ENCODE measurements around the gene BAG3.
A peak's percentile ranks its signal among the peaks of the same experiment; 100 is the strongest.

The BAG3 gene

DNA sequence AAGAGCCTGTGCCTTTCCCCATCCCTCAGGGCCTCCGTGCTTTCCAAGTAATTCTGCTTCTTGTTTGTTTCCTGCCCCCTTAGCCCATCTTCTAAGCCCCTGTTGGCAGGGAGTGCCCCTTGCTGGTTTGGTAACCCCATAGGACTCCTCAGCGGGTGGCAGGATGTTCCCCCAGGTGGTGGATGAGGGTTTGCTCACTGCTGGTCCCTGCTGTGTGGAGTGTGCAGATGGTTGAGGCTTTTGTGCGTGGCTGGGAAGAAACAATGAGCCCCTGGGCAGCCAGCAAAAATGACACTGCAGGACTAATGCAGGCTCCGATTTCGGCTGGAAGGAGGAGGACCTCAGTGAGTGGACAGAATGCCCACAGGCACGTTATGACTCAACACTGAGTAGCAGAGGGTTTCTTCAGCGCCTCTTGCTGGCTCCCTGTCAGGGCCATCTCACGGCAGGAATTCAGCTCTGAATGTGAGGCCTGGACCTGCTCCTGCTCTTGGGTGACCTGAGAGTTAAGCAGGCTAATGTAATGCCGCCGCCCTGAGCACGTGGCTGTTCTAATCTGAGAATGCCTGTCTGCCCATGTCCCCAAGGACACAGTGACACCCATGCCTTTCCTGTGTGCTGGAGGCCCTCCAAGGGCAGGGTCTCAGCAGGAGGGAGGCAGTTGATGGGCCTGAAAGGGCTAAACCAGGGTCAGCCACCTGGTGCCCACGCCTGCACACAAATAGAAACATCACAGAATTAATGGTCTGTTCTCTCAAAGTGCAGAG, 16.6 kb downstream of the BAG3 start:
- DNase-seq (ENCODE audit: low spot score), result peak; percentile 28

DNA sequence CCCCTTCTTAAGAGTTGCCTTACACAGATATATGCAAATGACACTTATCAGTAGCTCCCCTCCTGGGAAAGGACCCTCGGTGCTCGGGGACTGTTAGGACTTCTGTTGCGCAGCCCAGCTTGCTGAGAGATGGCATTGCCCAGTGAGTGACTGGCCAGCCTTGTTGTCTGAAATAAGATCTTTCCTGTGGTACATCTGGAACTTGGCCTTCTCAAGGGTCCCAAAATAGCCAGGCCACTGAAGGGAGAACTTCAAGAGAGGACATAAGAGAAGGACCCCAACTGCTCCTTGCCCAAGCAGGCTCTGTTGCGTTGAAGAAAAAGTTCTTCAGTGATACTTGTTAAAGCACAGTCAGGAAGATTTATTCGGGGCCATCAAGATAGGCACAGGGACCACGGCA, 17.3 kb downstream of the BAG3 start:
- DNase-seq (ENCODE audit: low spot score), result no peak

DNA sequence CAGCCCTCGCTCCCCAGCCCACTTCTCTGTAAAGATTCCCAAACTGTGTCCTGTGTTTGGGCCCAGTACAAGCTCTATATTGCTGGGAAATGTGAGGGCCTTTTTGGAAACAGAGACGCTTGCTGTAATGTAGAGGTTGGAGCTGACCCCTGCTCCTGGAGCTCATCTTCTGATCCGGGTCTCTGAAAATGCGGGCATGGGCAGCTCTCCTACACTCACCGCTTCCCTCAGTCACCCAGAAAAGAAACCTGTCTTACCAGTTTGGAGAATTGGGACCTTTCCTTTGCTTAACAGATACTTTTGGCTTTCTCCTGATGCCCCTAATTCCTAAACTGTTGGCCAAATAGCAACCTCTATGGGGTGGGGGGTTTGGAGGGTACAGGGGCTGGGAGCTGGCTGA, 18.2 kb downstream of the BAG3 start:
- no peak for DNase-seq (ENCODE audit: low spot score)

DNA sequence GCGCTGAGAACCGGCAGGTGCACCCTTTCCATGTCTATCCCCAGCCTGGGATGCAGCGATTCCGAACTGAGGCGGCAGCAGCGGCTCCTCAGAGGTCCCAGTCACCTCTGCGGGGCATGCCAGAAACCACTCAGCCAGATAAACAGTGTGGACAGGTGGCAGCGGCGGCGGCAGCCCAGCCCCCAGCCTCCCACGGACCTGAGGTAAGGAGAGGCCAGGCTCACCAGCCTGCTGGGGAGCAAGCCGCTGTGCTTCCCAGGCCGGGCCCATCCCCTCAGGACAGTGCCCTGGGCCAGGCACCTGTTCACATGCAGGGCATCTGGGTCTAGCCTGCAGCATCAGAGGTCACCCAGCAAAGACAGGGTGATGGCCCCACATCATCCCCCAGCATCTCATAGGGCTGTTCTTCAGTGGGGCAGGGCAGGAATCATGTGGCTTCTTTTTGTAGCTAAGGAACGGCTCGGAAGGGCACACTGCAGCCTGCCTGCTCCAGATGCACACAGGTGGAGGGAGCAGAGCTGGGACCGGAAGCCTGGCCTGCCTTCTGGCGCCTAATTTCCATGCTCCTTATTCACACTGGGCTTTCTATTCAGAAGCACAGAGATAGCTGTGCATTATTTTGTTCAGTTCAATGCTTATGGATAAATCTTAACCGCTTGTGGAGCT, 18.9 kb downstream of the BAG3 start:
- DNase-seq (ENCODE audit: low spot score), result peak; percentile 83

DNA sequence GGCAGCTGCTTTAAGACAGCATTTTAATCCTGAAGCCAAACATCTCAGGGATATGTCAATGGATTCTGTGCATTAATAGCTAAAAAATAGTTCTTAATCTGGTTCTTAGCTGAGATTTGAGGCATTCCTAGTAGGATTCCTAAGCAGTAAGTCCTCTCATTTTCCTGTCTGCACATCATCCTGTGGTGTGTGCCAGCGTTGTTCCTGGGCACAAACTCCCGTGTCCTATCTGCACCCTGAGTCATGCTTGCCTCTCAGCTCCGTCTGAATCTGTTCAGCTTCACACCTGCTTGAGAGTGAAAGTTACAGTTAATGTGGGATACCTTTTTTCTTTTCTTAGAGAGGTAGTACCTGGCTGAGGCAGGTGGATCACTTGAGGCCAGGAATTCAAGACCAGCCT, 19.5 kb downstream of the BAG3 start:
- no peak for DNase-seq (ENCODE audit: low spot score)

DNA sequence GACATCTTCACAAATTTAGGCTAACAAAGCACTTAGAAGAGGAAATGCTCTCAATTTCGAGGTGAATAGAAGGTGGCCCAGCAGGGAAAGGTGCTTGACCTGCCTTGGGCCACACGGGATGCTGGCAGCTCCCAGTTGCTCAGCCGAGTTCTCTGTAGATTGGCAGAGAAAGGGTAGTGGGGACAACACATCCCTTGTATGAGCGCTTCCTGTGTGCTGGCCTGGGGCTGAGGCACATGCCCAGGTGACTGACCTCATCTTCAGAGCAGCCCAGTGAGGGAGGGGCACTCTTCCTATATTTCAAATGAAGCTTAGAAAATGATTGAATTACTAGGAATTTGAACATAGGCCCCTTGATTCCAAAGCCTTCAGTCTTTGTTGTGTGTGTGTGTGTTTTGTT, 20.2 kb downstream of the BAG3 start:
- no peak for DNase-seq (ENCODE audit: low spot score)

DNA sequence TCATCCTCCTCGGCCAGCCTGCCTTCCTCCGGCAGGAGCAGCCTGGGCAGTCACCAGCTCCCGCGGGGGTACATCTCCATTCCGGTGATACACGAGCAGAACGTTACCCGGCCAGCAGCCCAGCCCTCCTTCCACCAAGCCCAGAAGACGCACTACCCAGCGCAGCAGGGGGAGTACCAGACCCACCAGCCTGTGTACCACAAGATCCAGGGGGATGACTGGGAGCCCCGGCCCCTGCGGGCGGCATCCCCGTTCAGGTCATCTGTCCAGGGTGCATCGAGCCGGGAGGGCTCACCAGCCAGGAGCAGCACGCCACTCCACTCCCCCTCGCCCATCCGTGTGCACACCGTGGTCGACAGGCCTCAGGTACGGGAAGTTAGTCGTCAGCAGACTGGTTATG, 21.1 kb downstream of the BAG3 start:
- no peak for DNase-seq (ENCODE audit: low spot score)

DNA sequence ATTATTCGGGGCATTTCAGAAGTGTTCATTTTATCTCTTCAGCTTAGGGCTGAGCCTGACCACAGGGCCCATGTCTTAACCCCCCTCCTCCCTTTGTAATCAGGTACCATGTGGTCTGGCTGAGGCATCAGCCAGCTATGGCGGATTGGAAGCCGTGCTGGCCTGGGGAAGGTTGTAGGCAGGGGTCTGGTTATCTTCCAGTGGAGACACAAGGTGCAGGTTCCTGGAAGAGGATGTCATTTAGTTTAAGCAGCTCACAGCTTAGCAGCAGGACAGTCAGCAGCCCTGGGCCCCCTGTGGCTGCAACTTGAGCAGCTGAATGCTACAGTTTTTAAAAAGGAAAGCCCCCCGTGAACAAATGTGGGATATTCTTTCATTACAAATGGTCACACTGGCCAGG, 22.1 kb downstream of the BAG3 start:
- DNase-seq (ENCODE audit: low spot score), result no peak

DNA sequence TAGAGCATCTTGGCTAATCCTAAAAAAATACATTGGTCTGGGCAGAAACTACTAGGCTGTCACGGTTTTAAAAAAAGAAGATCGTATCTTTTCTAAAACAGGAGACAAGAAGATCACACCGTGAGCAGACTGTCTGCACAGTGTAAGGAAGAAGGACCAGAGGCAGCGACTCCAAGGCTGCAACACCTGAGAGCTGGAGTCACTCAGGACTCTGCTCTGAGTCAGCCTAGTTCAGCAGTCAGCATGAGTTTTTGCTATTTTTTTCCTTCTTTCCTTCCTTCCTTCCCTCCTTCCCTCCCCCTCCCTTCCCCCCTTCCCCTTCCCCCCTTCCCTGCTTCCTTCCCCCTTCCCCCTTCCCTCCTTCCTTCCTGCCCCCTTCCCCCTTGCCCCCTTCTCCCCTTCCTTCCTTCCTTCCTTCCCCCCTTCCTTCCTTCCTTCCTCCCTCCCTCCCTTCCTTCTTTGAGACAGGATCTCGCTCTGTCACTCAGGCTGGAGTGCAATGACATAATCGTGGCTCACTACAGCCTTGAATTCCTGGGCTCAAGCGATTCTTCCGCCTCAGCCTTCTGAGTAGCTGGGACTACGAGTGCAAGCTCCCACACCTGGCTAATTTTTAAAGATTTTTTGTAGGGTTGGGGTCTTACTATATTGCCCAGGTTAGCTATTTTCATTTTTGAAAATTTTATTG, 24.4 kb downstream of the BAG3 start:
- no peak for DNase-seq (ENCODE audit: low spot score)

DNA sequence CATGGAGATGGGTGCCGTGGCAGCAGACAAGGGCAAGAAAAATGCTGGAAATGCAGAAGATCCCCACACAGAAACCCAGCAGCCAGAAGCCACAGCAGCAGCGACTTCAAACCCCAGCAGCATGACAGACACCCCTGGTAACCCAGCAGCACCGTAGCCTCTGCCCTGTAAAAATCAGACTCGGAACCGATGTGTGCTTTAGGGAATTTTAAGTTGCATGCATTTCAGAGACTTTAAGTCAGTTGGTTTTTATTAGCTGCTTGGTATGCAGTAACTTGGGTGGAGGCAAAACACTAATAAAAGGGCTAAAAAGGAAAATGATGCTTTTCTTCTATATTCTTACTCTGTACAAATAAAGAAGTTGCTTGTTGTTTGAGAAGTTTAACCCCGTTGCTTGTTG, 25.9 kb downstream of the BAG3 start:
- no peak for DNase-seq (ENCODE audit: low spot score)

DNA sequence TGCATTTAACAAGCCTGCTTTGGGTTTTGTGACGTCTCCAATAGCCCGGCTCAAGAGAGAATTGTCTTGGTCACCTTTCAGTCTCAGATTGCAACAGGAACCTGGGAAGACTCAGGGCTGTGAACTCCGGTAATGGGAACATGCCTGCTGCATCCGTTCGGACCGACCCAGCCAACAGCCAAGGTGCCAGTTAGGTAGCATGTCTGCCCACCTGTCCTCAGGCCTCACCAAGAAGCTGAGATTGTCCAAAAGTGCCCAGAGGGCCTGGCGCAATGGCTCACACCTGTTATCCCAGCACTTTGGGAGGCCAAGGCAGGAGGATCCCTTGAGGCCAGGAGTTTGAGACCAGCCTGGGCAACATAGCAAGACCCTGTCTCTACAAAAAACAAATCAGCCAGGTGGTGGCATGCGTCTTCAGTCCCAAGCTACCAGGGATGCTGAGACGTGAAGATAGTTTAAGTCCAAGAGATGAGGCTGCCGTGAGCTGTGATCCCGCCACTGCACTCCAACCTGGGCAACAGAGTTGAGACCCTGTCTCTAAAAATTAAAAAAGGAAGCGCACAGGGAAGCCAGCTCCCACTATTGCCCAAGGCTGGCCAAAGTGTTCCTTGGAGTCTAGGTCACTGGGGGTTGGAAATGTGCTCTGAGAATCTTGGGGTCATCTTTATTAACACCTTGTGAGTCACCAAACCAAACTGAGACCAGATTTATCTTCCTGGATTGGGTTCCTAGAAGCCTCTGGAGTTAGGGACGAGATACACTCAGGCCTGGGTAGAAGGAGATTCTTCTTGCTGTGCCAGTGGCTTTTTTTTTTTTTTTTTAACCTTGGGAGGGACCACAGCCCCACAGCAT, 26.9 kb downstream of the BAG3 start:
- DNase-seq (ENCODE audit: low spot score), result no peak

DNA sequence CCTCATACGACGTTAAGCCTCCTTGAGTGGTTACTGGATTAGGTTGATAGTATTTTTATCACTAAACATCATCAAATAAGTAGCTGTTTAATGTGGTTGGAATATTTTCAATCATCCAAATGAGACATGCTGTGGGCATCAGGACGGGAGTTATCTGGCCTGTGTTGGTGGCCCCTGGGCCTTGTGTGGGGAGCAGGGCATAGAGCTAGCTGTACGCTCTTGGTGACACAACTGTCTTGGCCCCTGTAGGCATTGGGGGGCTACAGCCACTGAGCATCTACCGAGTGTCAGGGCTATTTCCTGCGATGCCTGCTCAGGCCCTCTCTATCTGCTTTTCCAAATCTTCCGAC, 28.3 kb downstream of the BAG3 start:
- DNase-seq (ENCODE audit: low spot score), result no peak

DNA sequence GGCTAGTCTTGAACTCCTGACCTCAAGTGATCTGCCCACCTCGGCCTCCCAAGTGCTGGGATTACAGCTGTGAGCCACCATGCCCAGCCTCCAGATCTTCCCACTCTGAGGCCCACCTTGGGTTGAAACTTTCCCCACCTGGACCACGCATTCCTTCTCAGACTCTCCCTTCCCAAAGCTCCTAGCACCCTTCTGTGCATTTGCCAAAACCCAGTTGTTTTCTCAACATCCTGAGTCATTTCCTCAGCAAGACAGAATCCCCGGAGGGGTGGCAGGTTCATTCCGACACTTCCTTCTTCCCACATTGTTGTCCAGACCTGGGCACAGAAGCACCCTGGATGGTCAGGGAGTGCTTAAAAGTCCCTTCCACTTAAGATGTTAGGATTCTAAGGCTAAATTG, 28.9 kb downstream of the BAG3 start:
- DNase-seq (ENCODE audit: low spot score), result no peak

DNA sequence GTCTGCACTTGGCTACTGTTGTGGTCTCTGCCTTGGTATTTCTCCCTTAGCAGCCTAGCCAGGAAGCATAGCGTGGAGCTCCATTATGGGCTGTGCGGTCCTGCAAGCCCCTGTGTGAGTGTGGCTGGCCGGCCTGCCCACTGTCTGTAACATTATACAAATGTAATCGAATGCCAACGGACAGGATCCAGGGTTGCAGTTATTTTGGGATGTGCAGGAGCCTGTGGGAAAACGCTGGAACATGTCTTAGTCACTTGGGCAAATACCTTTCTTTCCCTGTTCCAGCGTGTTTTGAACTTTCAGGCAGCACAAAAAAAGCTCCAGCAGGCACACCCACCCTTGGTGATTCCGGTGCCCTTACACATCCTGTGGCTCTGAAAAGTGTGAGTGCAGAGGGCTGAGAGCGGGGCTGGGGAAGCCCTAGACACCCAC, 29.5 kb downstream of the BAG3 start:
- DNase-seq (ENCODE audit: low spot score), result no peak

DNA sequence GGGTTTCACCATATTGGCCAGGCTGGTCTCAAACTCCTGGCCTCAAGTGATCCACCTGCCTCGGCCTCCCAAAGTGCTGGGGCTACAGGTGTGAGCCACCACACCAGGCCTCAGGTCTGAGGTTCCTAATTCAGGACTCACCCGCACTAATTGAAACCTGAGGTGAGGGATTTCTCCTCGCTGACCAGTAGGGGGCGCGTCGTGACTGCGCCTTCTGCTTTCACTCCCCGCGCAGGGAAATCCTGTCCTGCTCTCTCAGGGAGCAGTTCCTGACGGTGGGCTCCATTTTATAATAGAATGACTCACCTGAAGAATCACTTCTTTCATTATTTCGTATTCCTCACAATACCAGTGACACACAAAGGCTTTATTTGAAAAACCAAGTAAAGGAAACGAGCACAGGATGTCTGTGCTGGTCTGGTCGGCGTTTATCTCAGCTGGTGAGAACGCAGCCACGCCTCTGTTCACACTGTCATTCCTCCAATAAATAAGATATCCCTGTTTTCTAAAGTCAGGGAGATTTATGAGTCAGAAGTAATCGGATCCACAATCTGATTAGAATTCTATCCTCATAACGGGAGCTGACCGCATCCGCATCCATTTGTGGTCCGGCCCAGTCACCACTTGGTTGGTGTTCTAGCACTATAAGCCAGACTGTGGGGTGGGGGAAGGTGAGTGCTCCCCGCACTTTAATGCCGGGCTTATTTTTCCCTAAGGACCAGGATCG, 35.4 kb downstream of the BAG3 start:
- peak; percentile 84 for DNase-seq (ENCODE audit: low spot score)

DNA sequence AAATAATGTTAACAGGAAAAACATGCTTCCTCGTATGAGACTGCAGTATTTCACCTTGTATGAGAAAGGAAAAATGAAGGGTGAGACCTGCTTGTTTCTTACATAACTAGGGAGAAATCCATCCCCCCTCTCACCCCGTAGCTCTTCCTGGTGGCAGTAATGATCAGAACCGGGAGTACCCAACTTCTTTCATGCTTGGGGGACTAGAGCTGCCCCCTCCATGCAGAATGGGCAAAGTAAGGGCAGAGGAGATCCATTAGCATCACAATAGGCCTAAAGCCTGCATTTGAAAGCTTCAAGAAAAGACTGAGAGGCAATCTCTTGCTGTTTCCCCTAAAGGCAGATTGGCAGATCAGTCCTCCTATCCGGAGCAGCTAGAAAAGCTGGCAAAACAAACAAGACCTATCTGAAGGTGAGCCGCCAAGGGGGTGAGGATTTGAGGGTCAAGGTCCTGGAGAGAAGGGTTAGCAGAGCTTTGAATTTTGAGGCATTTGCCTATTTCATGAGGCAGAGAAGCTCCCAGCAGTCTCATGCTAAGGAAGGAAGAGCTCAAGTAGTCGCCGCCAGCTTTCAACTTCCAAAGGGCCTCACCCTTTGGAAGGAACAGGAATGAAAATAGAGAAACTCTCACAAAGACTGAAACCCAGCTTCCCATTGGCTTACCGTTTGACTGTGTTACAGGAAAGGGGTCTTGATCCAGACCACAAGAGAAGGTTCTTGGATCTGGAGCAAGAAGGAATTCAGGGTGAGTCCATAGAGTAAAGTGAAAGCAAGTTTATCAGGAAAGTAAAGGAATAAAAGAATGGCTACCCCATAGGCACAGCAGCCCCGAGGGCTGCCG, 36.2 kb downstream of the BAG3 start:
- peak; percentile 28 for DNase-seq (ENCODE audit: low spot score)

DNA sequence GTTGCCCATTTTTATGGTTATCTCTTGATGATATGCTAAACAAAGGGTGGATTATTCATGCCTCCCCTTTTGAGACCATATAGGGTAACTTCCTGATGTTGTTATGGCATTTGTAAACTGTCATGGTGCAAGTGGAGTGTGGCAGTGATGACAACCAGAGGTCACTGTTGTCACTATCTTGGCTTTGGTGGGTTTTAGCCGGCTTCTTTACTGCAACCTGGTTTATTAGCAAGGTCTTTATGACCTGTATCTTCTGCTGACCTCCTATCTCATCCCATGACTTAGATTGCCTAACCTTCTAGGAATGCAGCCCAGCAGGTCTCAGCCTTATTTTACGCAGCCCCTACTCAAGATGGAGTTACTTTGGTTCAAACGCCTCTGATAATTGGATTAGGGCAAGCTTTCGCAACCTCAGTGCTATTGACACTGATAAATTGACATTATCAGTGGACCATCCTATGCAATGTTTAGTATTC, 36.9 kb downstream of the BAG3 start:
- no peak for DNase-seq (ENCODE audit: low spot score)

DNA sequence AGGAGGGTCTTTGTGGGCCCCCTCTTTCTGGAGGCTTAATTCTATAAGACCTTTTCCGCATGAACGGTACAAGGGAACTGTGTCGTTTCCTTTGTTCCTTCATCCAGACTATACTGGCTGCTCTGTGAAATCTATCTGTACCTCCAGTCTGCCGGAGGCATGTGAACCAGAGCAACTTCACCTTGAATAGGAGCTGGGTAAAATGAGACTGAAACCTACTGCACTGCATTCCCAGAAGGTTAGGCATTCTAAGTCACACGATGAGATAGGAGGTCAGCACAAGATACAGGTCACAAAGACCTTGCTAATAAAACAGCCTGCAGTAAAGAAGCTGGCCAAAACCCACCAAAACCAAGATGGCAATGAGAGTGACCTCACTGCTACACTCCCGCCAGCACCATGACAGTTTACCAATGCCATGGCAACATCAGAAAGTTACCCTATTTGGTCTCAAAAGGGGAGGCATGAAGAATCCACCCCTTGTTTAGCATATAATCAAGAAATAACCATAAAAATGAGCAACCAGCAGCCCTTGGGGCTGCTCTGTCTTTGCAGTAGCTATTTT, 37.9 kb downstream of the BAG3 start:
- no peak for DNase-seq (ENCODE audit: low spot score)

DNA sequence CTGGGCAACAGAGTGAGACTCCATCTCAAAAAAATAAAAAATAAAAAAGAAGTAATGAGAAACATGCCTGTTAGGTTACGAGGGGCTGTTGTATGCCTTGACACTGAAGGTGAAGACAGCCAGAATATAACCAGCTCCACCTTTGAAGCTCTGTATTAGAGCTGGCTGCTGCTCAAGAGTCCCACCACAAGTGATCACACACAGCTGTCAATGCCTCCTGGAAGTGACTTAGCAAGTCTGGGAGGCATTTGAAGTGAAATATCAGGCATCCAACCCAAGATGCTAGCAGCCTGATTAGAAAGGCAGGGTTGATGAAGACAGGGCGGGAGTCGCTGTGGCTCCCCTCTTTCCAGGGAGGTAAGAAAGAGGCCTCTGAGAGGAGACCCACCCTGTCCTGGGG, 40.5 kb downstream of the BAG3 start:
- DNase-seq (ENCODE audit: low spot score), result no peak

DNA sequence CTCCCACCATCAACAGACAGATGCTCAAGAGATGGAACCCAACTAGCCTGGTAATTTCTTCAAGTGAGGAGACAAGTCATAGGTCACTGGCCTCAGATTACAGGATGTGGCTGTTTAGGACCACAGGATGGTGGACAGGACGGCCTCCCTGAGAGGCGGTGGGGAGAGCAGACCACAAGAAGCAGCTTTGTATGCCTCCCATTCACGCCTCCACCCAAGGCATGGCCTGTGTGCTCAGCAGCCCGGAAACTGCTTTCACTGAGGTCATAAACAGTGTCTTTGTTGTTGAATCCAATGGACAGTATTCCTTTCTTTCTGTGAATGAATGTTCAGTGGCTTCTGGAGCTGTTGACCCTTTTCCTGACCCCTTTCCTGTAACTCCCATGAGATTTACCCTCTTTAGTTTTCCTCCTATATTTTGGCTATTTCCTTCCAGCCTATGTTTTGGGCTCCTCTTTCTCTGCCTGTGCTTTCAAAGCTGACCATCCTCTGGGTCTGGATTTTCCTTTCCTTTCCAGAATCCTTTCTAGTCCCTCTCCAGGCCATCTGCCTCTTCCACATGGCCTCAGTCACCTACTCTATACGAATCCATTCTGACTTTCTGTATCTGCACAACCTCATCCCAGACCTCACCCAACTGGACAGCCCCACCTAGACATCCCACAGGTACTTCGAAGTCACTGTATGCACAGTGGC, 42.2 kb downstream of the BAG3 start:
- no peak for DNase-seq (ENCODE audit: low spot score)
